Panc1 (cell line): ENCODE results near the gene SLC45A1. TPM values are rescaled to one million over a fixed set of nuclear protein-coding genes. Genes with fewer than 3 reads are reported as not detected.

Experiments
- ATAC-seq: fragments of 200-7000 bp; cut with Tn5 transposase; 2 replicates; pipeline ENCODE4 v1.9.1; 2020; ENCODE audit warnings: mild to moderate bottlenecking, moderate library complexity
- BruUV-seq: library from RNA; stranded (reverse); fragments of 400-500 nt; replicated peaks from 2 replicates; lab custom pipeline; 2021; lab: Mats Ljungman, UMichigan
- CTCF ChIA-PET: fragments of 300-600 bp; sonication (Branson Sonifier 250); formaldehyde crosslinking; loops from one replicate; lab custom pipeline; 2022; ENCODE audit warnings: antibody characterized with exemption; lab: Charles Lee
- POLR2A ChIA-PET: fragments of 300-600 bp; sonication (Branson Sonifier 250); formaldehyde crosslinking; loops from one replicate; lab custom pipeline; 2022; ENCODE audit warnings: antibody characterized with exemption; lab: Charles Lee
- DNase-seq: peaks from one replicate; pipeline ENCODE4 v3.0.0-alpha.2; 2010; ENCODE audit warnings: low read depth, low spot score
- H3K27ac ChIP-seq: 2 replicates; pipeline ENCODE4 v1.5.1; 2011; ENCODE audit warnings: mild to moderate bottlenecking, low read length, inconsistent platforms
- H3K27me3 ChIP-seq: fragments of 200-500 bp; sonication (Bioruptor generic); 2 replicates; pipeline ENCODE4 v1.6.0; 2014; ENCODE audit warnings: low read length, inconsistent platforms; ENCODE audit not compliant: control insufficient read depth, insufficient read depth
- H3K36me3 ChIP-seq: fragments of 200-500 bp; sonication (Bioruptor generic); 2 replicates; pipeline ENCODE4 v1.5.1; 2014; ENCODE audit warnings: inconsistent platforms, mild to moderate bottlenecking, low read length, moderate library complexity; ENCODE audit not compliant: control insufficient read depth, insufficient read depth
- H3K4me1 ChIP-seq: 2 replicates; pipeline ENCODE4 v1.5.1; 2011; ENCODE audit warnings: inconsistent platforms, mild to moderate bottlenecking, low read length, moderate library complexity; ENCODE audit not compliant: control insufficient read depth, insufficient read depth
- H3K4me3 ChIP-seq, 2 experiments: 2 replicates each; pipeline ENCODE4 v1.5.1; 2011 to 2012; ENCODE audit warnings: low read depth in 2 of 2, low read length in 2 of 2, mild to moderate bottlenecking in 2 of 2, inconsistent platforms in 1 of 2, moderate library complexity in 1 of 2
- H3K9me3 ChIP-seq: fragments of 200-500 bp; sonication (Bioruptor generic); 2 replicates; pipeline ENCODE4 v1.5.1; 2014; ENCODE audit warnings: low read depth, mild to moderate bottlenecking, inconsistent platforms, low read length, moderate library complexity; ENCODE audit not compliant: control insufficient read depth, insufficient read depth
- POLR2AphosphoS5 ChIP-seq: IDR thresholded peaks from 2 replicates; pipeline ENCODE4 v1.6.1; 2012; ENCODE audit warnings: mild to moderate bottlenecking, low read depth, low read length, moderate library complexity
- REST ChIP-seq, 2 experiments: IDR thresholded peaks; 2 replicates each; pipeline ENCODE4 v1.6.1; 2011 to 2012; ENCODE audit warnings: low read depth in 2 of 2, control low read depth in 1 of 2, low read length in 1 of 2, mild to moderate bottlenecking in 1 of 2, moderate library complexity in 1 of 2; ENCODE audit not compliant: insufficient read depth in 1 of 2
- SIN3A ChIP-seq: IDR thresholded peaks from 2 replicates; pipeline ENCODE4 v1.6.1; 2012; ENCODE audit warnings: low read depth, mild to moderate bottlenecking, low read length, moderate library complexity, borderline replicate concordance; ENCODE audit not compliant: insufficient read depth
- TCF7L2 ChIP-seq: IDR thresholded peaks from 2 replicates; pipeline ENCODE4 v1.6.1; 2011; ENCODE audit warnings: mild to moderate bottlenecking, low read depth, low read length, inconsistent platforms
- in situ Hi-C: cut with HindIII; loops from 2 replicates; pipeline ENCODE4 v1.10.0; 2016; ENCODE audit warnings: low sequenced_read_pairs, low pct_unique_long_range_greater_than_20kb
- intact Hi-C: fragments of 100-400 bp; cut with micrococcal nuclease; formaldehyde crosslinking; loops from one replicate; pipeline ENCODE4 v1.10.0; 2022; ENCODE audit not compliant: unreplicated experiment
- total RNA-seq: library from RNA; stranded (reverse); gene quantifications from one replicate; pipeline ENCODE4 v1.2.1, GENCODE V29; 2021; ENCODE audit not compliant: unreplicated experiment
- TF ChIP-seq, protein P1 (sequence below): fragments of 450-650 bp; IDR thresholded peaks from 2 replicates; pipeline ENCODE4 v1.5.1; 2017; ENCODE audit warnings: mild to moderate bottlenecking

Gene SLC45A1
- total RNA-seq, 1 experiment from 2014 or later, result 11.3 TPM

DNA sequence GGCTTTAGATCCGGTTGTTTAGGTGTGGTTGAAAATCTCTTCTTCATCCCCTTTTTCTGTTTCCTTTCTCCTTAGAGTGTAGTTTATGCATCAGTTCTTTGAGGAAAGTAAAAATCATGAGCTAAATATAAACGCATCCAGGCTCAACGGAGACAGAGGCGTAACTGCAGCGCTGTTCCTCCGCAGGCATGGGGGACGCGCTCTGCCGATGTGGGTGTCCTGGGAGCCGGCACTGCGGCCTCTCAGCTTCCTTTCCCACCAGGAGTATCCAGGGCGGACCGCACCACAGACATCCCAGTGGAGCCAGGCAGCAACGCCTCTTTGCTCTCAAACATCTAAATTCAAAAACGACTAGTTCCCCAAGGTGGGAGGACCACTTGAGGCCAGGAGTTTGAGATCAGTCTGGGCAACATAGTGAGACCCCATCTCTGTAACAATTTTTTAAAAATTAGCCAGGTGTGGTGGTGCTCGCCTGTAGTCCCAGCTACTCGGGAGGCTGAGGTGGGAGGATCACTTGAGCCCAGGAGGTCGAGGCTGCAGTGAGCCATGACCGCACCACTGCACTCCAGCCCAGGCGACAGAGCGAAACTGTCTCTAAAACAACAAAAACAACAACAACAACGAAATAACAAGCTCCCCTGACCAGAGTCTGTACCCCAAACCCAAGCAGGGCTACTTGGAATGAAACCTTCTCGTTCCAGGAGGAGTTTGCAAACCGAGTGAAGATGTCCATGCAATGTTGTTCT lies 16.4 kb downstream of the SLC45A1 start:
- intact Hi-C loops (no loop called here), in situ Hi-C loops (no loop called here)
- TF ChIP-seq TCF7L2, result no peak
- TF ChIP-seq SIN3A, result no peak
- TF ChIP-seq REST (IDR thresholded peaks at IDR 0.05; ENCODE audit: insufficient read depth in 1 of 2, low read depth in 2 of 2, low read length in 1 of 2), result no peak
- TF ChIP-seq, protein P1, sequence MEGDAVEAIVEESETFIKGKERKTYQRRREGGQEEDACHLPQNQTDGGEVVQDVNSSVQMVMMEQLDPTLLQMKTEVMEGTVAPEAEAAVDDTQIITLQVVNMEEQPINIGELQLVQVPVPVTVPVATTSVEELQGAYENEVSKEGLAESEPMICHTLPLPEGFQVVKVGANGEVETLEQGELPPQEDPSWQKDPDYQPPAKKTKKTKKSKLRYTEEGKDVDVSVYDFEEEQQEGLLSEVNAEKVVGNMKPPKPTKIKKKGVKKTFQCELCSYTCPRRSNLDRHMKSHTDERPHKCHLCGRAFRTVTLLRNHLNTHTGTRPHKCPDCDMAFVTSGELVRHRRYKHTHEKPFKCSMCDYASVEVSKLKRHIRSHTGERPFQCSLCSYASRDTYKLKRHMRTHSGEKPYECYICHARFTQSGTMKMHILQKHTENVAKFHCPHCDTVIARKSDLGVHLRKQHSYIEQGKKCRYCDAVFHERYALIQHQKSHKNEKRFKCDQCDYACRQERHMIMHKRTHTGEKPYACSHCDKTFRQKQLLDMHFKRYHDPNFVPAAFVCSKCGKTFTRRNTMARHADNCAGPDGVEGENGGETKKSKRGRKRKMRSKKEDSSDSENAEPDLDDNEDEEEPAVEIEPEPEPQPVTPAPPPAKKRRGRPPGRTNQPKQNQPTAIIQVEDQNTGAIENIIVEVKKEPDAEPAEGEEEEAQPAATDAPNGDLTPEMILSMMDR, result no peak
- no peak for TF ChIP-seq POLR2AphosphoS5
- H3K9me3 ChIP-seq, result no peaks in the 10 kb centered on the region
- H3K4me3 ChIP-seq, result no peak overlapping the region
- ATAC-seq, result no peak
- no peaks in the 10 kb centered on the region for H3K36me3 ChIP-seq
- ChIA-PET CTCF (no interaction called here), POLR2A (interaction anchor here (0.6 to 0.7 kb wide), 2 partner anchors 213 to 373 kb away, joined by 5 to 6 read pairs; no protein-coding TSS in a partner anchor)
- no peak for DNase-seq
- BruUV-seq, result no TSS peak
- H3K27me3 ChIP-seq, result no peaks in the 10 kb centered on the region
- no peaks in the 10 kb centered on the region for H3K4me1 ChIP-seq
- H3K27ac ChIP-seq, result no peak overlapping the region

- ATAC-seq, result no peak
- in situ Hi-C loops, result no loop called here
- TF ChIP-seq REST (IDR thresholded peaks at IDR 0.05; ENCODE audit: insufficient read depth in 1 of 2, low read depth in 2 of 2, low read length in 1 of 2) (no peak), SIN3A (no peak), TCF7L2 (no peak), POLR2AphosphoS5 (no peak)
- TF ChIP-seq, protein P1, result no peak
- Histone ChIP-seq H3K9me3 (no peaks in the 10 kb centered on the region), H3K4me3 (no peak overlapping the region), H3K4me1 (no peaks in the 10 kb centered on the region), H3K36me3 (no peaks in the 10 kb centered on the region), H3K27ac (no peak overlapping the region), H3K27me3 (no peaks in the 10 kb centered on the region)
- no peak for DNase-seq
- intact Hi-C loops, result no loop called here
- ChIA-PET CTCF (no interaction called here), POLR2A (no interaction called here)
- BruUV-seq, result no TSS peak
Measured at GRCh38 chr1:8335246-8335645, 17.3 kb downstream of the SLC45A1 start.
